ENCODE measurements around the gene SGTA. TPM values are rescaled to one million over a fixed set of nuclear protein-coding genes. Genes with fewer than 3 reads are reported as not detected.

The SGTA gene
- total RNA-seq, 1 experiment from 2014 or later: 109 TPM

GRCh38 chr19:2716722-2717637 lies 66.1 kb downstream of the SGTA start:
- POLR2A ChIA-PET: no interaction called here

More at GRCh38 chr19:2716722-2717637, 66.1 kb downstream of the SGTA start:
- Histone ChIP-seq H3K79me2 (ENCODE audit: insufficient read depth, low read length) (peaks cover 11% of the 10 kb centered on the region; the same call in 1 of the 2 replicates), H2AFZ (ENCODE audit: low read depth, low read length, poor library complexity, severe bottlenecking) (no peak overlapping the region), H3K9me3 (ENCODE audit: control insufficient read depth in 1 of 2, insufficient read depth in 1 of 2, low read depth in 1 of 2, low read length in 2 of 2) (peaks cover 10 to 11% of the 10 kb centered on the region in 2 experiments; a peak in 3 of 4 replicates), H3K4me3 (replicated peaks in 1 of 2; ENCODE audit: low read depth in 1 of 2, low read length in 2 of 2) (no peak overlapping the region), H3K27ac (ENCODE audit: low read depth, low read length) (no peak overlapping the region), H3K9ac (ENCODE audit: low read length) (no peak overlapping the region), H3K4me2 (ENCODE audit: low read length) (no peak overlapping the region), H3K36me3 (ENCODE audit: control insufficient read depth in 1 of 2, insufficient read depth in 2 of 2, low read length in 2 of 2) (peaks cover 0 to 5% of the 10 kb centered on the region in 2 experiments; a peak in 2 of 4 replicates), H3K4me1 (ENCODE audit: control insufficient read depth in 1 of 2, insufficient read depth in 2 of 2, low read length in 2 of 2) (peaks cover 5 to 18% of the 10 kb centered on the region in 2 experiments; a peak in 3 of 4 replicates), H3K27me3 (ENCODE audit: insufficient read depth, low read length) (no peaks in the 10 kb centered on the region), H4K20me1 (ENCODE audit: insufficient read depth) (no peaks in the 10 kb centered on the region), H3K9me2 (ENCODE audit: insufficient read depth) (no peaks in the 10 kb centered on the region)
- no peak for ATAC-seq
- TF ChIP-seq SRF (IDR thresholded peaks at IDR 0.05; ENCODE audit: low read depth) (no peak), CEBPB (IDR thresholded peaks at IDR 0.05; ENCODE audit: low read depth) (no peak), JUND (IDR thresholded peaks at IDR 0.05) (no peak), ZBTB33 (IDR thresholded peaks at IDR 0.05; ENCODE audit: extremely low read depth, insufficient replicate concordance, low read length) (no peak), YY1 (IDR thresholded peaks at IDR 0.05; ENCODE audit: extremely low read depth, insufficient replicate concordance, low read depth, low read length) (no peak), MAX (IDR thresholded peaks at IDR 0.05) (no peak), EZH2 (IDR thresholded peaks at IDR 0.05) (no peak), ATF3 (IDR thresholded peaks at IDR 0.05) (no peak), ELF1 (IDR thresholded peaks at IDR 0.05; ENCODE audit: borderline replicate concordance, low read depth) (no peak), SIN3A (IDR thresholded peaks at IDR 0.05; ENCODE audit: low read depth) (no peak)
- no peak for DNase-seq (ENCODE audit: low read depth, low spot score)
- intact Hi-C loops (cut with micrococcal nuclease): no loop called here
- ChIA-PET RAD21 (ENCODE audit: low non-redundant PET in 1 of 2, low total read pairs in 2 of 2, uncharacterized antibody in 2 of 2, unreplicated experiment in 2 of 2) (no interaction called here), CTCF (no interaction called here)
- BruUV-seq (replicated peaks): no TSS peak

Measured in HCT116 (cell line).